ENCODE measurements around the gene PRPF19. TPM values are rescaled to one million over a fixed set of nuclear protein-coding genes. Genes with fewer than 3 reads are reported as not detected.

Gene PRPF19
- total RNA-seq, 1 donor from 2014 or later = 61.9 TPM

GRCh38 chr11:60895687-60896086 lies 10.7 kb downstream of the PRPF19 start:
- Histone ChIP-seq H3K36me3 (ENCODE audit: insufficient read depth, low read length) (peaks cover 57% of the 10 kb centered on the region), H3K4me3 (ENCODE audit: insufficient read depth, low read depth, low read length) (no peak overlapping the region), H3K4me1 (ENCODE audit: insufficient read depth, low read length) (no peaks in the 10 kb centered on the region), H3K79me2 (ENCODE audit: insufficient read depth, low read length) (no peaks in the 10 kb centered on the region), H3K4me2 (ENCODE audit: low read length) (no peak overlapping the region), H4K20me1 (ENCODE audit: insufficient read depth, low read length) (peaks cover 41% of the 10 kb centered on the region), H3K27me3 (ENCODE audit: insufficient read depth, low read length) (no peaks in the 10 kb centered on the region), H3K9me3 (ENCODE audit: insufficient read depth, low read depth, low read length) (no peaks in the 10 kb centered on the region), H3K9ac (ENCODE audit: low read length) (no peak overlapping the region), H3K27ac (ENCODE audit: low read depth, low read length) (no peak overlapping the region), H2AFZ (ENCODE audit: low read depth, low read length) (no peak overlapping the region)
- Mint-ChIP-seq H3K9me3 (ENCODE audit: unreplicated experiment) (no peaks in the 10 kb centered on the region), H3K27ac (ENCODE audit: unreplicated experiment) (no peak overlapping the region), H3K27me3 (ENCODE audit: low read depth, unreplicated experiment) (no peaks in the 10 kb centered on the region), H3K4me1 (ENCODE audit: low read depth, unreplicated experiment) (no peaks in the 10 kb centered on the region), H3K4me3 (ENCODE audit: unreplicated experiment) (no peak overlapping the region), H3K36me3 (ENCODE audit: low read depth, unreplicated experiment) (peaks cover 13% of the 10 kb centered on the region)
- no peak for DNase-seq (ENCODE audit: low read depth)
- TF ChIP-seq CTCF (IDR thresholded peaks at IDR 0.05; ENCODE audit: insufficient read depth, low read depth, low read length) (no peak), EZH2 (IDR thresholded peaks at IDR 0.05; ENCODE audit: insufficient read depth, low read length) (no peak)
- FAIRE-seq = no peak

GRCh38 chr11:60891103-60891741 lies 15.2 kb downstream of the PRPF19 start:
- Mint-ChIP-seq H3K27me3 (ENCODE audit: low read depth, unreplicated experiment) (no peaks in the 10 kb centered on the region), H3K27ac (ENCODE audit: unreplicated experiment) (no peak overlapping the region), H3K4me1 (ENCODE audit: low read depth, unreplicated experiment) (no peaks in the 10 kb centered on the region), H3K36me3 (ENCODE audit: low read depth, unreplicated experiment) (peaks cover 9% of the 10 kb centered on the region), H3K9me3 (ENCODE audit: unreplicated experiment) (no peaks in the 10 kb centered on the region), H3K4me3 (ENCODE audit: unreplicated experiment) (no peak overlapping the region)
- Histone ChIP-seq H3K4me1 (ENCODE audit: insufficient read depth, low read length) (no peaks in the 10 kb centered on the region), H3K4me3 (ENCODE audit: insufficient read depth, low read depth, low read length) (no peak overlapping the region), H3K27me3 (ENCODE audit: insufficient read depth, low read length) (no peaks in the 10 kb centered on the region), H3K9ac (ENCODE audit: low read length) (no peak overlapping the region), H3K79me2 (ENCODE audit: insufficient read depth, low read length) (no peaks in the 10 kb centered on the region), H3K9me3 (ENCODE audit: insufficient read depth, low read depth, low read length) (no peaks in the 10 kb centered on the region), H3K4me2 (ENCODE audit: low read length) (no peak overlapping the region), H4K20me1 (ENCODE audit: insufficient read depth, low read length) (peaks cover 27% of the 10 kb centered on the region), H3K27ac (ENCODE audit: low read depth, low read length) (no peak overlapping the region), H2AFZ (ENCODE audit: low read depth, low read length) (no peak overlapping the region), H3K36me3 (ENCODE audit: insufficient read depth, low read length) (peaks cover 20% of the 10 kb centered on the region)
- DNase-seq (ENCODE audit: low read depth) (peak; percentile 15), FAIRE-seq (no peak)
- TF ChIP-seq EZH2 (IDR thresholded peaks at IDR 0.05; ENCODE audit: insufficient read depth, low read length) = no peak
- TF ChIP-seq CTCF (IDR thresholded peaks at IDR 0.05; ENCODE audit: insufficient read depth, low read depth, low read length) = no peak

GRCh38 chr11:60890696-60891095 lies 15.7 kb downstream of the PRPF19 start:
- Mint-ChIP-seq H3K36me3 (ENCODE audit: low read depth, unreplicated experiment) (peaks cover 5% of the 10 kb centered on the region), H3K4me1 (ENCODE audit: low read depth, unreplicated experiment) (no peaks in the 10 kb centered on the region), H3K27ac (ENCODE audit: unreplicated experiment) (no peak overlapping the region), H3K4me3 (ENCODE audit: unreplicated experiment) (no peak overlapping the region), H3K27me3 (ENCODE audit: low read depth, unreplicated experiment) (no peaks in the 10 kb centered on the region), H3K9me3 (ENCODE audit: unreplicated experiment) (no peaks in the 10 kb centered on the region)
- Histone ChIP-seq H3K9me3 (ENCODE audit: insufficient read depth, low read depth, low read length) (no peaks in the 10 kb centered on the region), H3K36me3 (ENCODE audit: insufficient read depth, low read length) (peaks cover 15% of the 10 kb centered on the region), H3K4me3 (ENCODE audit: insufficient read depth, low read depth, low read length) (no peak overlapping the region), H3K27ac (ENCODE audit: low read depth, low read length) (no peak overlapping the region), H3K4me2 (ENCODE audit: low read length) (no peak overlapping the region), H3K79me2 (ENCODE audit: insufficient read depth, low read length) (no peaks in the 10 kb centered on the region), H3K27me3 (ENCODE audit: insufficient read depth, low read length) (no peaks in the 10 kb centered on the region), H2AFZ (ENCODE audit: low read depth, low read length) (no peak overlapping the region), H3K9ac (ENCODE audit: low read length) (no peak overlapping the region), H3K4me1 (ENCODE audit: insufficient read depth, low read length) (no peaks in the 10 kb centered on the region), H4K20me1 (ENCODE audit: insufficient read depth, low read length) (peaks cover 26% of the 10 kb centered on the region)
- TF ChIP-seq EZH2 (IDR thresholded peaks at IDR 0.05; ENCODE audit: insufficient read depth, low read length) (no peak), CTCF (IDR thresholded peaks at IDR 0.05; ENCODE audit: insufficient read depth, low read depth, low read length) (no peak)
- no peak for DNase-seq (ENCODE audit: low read depth)
- no peak for FAIRE-seq

Measured in astrocyte (in vitro differentiated cells and primary cell).